Activated CD8-positive, alpha-beta memory T cell treated with anti-CD3 and anti-CD28 coated beads for 48 hours (primary cell): ENCODE measurements around the gene EIF4EBP3.

Experiments
- DNase-seq, 3 experiments: peaks; one replicate each; pipeline ENCODE4 v3.0.0-alpha.2; 2020; ENCODE audit warnings: low read depth in 2 of 3, low spot score in 2 of 3

Gene EIF4EBP3

GRCh38 chr5:140547508-140548299, at the start of gene EIF4EBP3:
Gene EIF4EBP3 (plus strand): TSS chr5:140547662. CDS start chr5:140547738, 76 bp downstream.
- DNase-seq = peak; percentile 51 to 77 (median 67)

DNA sequence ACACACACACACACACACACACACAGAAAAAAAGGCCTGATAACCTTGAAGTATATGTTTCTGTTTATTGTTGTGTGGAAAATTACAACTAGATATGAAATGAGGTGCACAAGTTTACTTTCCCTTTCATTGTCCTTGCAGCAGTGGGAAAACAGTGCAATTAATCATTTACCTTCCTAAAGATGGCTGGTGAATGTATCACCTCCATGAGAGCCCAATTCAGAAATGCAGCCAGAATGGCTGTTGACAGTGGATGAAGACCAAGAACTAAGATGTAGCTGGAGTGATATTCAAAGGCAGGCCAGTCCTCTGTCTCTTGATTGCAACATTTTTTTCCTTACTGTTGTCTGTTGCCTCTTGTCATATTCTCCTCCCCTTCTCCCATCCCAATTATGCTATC, 49.6 kb upstream of the EIF4EBP3 start:
- DNase-seq = no peak

GRCh38 chr5:140498591-140498990, 48.9 kb upstream of the EIF4EBP3 start:
- no peak for DNase-seq

DNA sequence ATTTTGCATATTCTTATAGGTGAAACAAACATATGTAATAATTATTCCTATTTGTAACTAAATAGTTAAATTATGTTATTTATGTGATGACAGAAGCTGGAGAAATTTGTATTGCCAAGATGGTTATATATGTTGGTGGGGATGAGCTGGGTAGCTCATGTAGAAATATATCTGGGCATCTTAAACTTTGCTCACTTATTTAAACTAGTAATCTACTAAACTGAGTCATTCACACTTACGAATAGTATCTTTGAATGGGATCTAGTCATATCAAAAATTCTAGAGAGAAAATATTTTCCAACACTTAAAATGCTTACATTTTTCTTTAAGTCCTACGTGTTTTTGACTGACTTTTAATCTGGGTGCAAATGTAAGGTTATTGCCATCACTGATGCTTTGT, 44.6 kb upstream of the EIF4EBP3 start:
- DNase-seq = no peak

GRCh38 chr5:140509898-140510297, 37.6 kb upstream of the EIF4EBP3 start:
- no peak for DNase-seq

- DNase-seq = no peak
Measured at GRCh38 chr5:140513124-140513523, 34.3 kb upstream of the EIF4EBP3 start.

- DNase-seq = no peak
Measured at GRCh38 chr5:140524003-140524402, 23.5 kb upstream of the EIF4EBP3 start.

- no peak for DNase-seq
Measured at GRCh38 chr5:140540227-140540626, 7.2 kb upstream of the EIF4EBP3 start.

DNA sequence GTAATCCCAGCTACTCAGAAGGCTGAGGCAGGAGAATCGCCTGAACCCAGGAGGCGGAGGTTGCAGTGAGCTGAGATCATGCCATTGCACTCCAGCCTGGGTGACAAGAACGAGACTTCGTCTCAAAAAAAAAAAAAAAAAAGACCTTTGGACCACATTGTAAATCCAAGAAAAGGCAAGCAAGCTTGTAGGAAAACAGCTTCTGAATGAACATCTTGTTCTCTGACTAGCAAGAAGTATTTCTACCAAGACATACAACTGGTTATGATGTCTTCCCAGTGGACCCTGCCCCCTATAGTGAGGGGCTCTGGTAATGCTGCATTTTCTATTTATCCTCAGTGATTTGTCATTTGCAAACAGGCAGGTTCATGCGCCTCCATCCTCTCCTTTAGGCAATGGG, 4.5 kb upstream of the EIF4EBP3 start:
- no peak for DNase-seq

- no peak for DNase-seq
Measured at GRCh38 chr5:140544986-140545385, 2.5 kb upstream of the EIF4EBP3 start.

DNA sequence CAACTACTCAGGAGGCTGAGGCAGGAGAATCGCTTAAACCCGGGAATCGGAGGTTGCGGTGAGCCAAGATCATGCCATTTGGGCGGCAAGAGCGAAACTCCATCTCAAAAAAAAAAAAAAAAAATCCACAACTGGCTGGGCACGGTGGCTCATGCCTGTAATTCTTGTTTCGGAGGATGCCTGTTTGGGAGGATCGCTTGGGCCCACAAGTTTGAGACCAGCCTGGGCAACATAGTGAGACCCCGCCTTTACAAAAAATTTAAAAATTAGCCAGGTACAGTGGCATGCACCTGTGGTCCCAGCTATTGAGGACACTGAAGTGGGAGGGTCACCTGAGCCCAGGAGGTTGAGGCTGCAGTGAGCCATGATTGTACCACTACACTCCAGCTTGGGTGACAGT, 1.9 kb upstream of the EIF4EBP3 start:
- DNase-seq = no peak

DNA sequence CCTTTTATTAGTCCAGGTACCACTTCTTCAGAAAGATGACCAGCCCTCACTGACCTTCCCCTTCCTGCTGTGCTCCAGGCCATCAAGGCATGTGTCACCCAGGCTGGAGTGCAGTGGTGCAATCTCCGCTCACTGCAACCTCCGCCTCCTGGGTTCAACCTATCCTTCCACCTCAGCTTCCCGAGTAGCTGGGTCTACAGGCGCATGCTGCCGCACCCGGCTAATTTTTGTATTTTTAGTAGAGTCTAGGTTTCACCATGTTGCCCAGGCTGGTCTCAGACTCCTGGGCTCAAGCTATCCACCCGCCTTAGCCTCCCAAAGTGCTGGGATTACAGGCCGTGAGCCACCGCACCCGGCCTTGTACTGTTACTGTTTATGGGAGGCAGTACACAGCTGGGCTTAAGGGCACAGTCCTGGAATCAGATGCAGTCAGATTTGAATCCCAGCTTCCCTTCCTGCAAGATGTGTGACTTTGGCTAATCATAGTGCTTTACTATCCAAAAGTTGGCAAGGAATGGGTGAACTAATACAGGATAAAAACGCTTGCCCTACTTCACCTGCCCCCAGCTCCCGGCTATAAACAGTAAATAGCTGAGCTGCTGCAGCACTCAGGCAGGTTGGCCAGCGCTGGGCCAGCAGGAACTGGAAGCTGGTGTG, 483 bp upstream of the EIF4EBP3 start:
- no peak for DNase-seq

DNA sequence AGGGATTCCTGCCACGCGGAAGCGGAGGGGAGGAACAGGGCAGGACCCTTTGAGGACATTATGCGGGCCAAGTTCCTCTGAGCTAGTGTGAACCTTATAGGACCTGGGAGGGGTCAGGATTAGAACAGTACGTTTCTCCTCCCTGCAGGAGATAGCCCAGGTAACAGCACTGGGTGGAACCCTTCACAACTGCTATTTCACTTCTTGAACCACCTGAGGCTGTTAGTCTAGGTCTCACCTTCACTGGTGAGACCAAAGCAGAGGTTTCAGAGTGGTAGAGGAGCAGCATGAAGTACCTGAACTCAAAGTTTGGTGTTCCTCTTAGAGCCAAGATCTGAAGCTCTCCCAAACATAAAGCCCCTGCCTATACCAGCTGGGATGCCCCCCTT, 832 bp downstream of the EIF4EBP3 start:
- DNase-seq = no peak

GRCh38 chr5:140548791-140549190, 1.3 kb downstream of the EIF4EBP3 start:
- no peak for DNase-seq

DNA sequence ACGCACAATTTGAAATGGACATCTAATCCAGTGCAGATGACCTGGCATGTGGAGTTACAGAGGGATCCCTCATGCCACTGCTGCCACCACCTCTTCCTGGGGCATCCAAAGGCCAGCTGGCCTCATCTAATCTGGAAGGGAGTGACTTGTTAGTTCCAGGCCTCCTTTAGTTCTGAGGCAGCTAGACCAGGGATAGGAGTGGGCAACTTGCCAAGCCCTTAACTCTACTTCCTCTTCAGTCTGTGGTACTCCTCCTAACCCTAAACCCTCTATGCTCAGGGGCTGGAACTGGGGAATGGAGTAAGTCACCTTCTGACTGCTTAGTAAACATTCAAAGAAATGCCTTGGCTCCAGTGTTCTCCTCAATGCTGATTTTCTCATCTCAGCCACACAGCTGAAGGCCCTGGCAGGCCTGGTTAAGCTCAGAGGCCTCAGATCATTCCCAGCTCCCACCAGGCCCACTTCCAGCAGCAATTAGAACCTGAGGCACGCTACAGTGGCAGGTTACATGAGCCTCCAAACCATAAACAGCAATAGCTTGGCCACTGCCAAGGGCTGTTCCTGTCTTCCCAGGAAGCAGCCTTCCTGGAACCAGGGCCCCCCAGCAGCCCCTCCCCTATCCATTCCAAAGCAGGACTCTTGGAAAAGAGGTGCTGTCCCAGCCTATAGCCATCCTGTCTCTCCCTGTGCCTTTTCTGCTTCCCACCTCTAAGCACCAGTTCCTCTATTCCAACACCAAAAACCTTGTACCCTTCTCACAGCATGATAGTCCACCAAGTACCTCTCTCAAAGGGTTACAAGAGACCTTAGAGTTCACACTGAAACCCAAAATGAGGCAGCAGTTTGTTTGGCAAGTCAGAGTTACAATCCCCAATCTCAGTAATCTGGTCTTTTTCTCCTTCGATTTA, 2.0 kb downstream of the EIF4EBP3 start:
- DNase-seq = no peak

- DNase-seq = no peak
Measured at GRCh38 chr5:140550147-140551079, 3.0 kb downstream of the EIF4EBP3 start.

DNA sequence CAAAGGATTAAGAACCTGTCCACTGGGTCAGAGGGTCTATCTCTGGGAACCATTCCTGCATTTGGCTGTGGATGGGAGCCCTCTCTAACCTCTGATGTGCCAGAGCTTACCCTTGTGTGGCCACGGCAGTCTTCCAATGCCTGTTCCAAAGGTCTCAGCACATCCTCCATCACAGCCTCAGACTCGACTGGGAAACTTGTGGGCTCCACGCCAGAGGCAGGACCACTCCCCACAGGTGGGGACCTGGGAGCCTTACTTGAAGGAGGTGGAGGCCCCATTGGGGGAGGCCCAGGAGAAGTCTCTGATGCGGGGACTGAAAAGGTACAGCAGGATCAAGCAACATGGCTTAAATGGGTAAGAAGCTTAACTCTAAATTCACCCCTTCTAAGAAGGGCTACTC, 4.4 kb downstream of the EIF4EBP3 start:
- no peak for DNase-seq

DNA sequence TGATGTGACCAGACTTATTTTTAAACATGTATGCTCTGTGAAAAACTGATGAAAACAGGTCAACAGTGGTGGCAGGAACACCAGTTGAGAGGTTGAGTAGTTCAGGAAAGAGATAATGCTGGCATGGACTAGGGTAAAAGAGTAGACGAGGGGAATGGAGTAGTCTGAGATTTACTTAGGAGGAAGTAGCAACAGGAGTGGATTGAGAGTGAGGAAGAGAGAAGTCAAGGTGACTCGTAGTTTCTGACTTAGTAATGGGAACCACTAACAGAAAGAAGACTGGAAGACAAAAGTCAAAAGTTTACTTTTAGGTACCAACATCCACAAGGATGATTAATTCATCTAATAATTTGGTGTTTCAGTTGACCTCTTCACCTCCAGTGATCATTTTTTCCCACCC, 6.2 kb downstream of the EIF4EBP3 start:
- no peak for DNase-seq

- DNase-seq = no peak
Measured at GRCh38 chr5:140554454-140554853, 7.0 kb downstream of the EIF4EBP3 start.

- DNase-seq = no peak
Measured at GRCh38 chr5:140555747-140556312, 8.4 kb downstream of the EIF4EBP3 start.
